GM19351 (cell line): ENCODE results near the gene GPRIN3.

Source experiments
- ATAC-seq: cut with Tn5 transposase; IDR thresholded peaks from one replicate; pipeline ENCODE4 v1.9.1; 2021; ENCODE audit warnings: mild to moderate bottlenecking, moderate library complexity; ENCODE audit not compliant: unreplicated experiment

Gene GPRIN3

GRCh38 chr4:89307446-89308160 is at the start of gene GPRIN3:
Gene GPRIN3, minus strand, starts transcription at chr4:89307800. Its CDS starts 57,690 bp downstream, at chr4:89250110.
- ATAC-seq, result peak; percentile 88

GRCh38 chr4:89357340-89357739 is 49.7 kb upstream of the GPRIN3 start:
- no peak for ATAC-seq

- ATAC-seq, result no peak
Observed at GRCh38 chr4:89356086-89356485, 48.5 kb upstream of the GPRIN3 start.

GRCh38 chr4:89353514-89353913 is 45.9 kb upstream of the GPRIN3 start:
- ATAC-seq, result no peak

GRCh38 chr4:89352541-89352940 is 44.9 kb upstream of the GPRIN3 start:
- no peak for ATAC-seq

GRCh38 chr4:89351201-89351600 is 43.6 kb upstream of the GPRIN3 start:
- no peak for ATAC-seq

DNA sequence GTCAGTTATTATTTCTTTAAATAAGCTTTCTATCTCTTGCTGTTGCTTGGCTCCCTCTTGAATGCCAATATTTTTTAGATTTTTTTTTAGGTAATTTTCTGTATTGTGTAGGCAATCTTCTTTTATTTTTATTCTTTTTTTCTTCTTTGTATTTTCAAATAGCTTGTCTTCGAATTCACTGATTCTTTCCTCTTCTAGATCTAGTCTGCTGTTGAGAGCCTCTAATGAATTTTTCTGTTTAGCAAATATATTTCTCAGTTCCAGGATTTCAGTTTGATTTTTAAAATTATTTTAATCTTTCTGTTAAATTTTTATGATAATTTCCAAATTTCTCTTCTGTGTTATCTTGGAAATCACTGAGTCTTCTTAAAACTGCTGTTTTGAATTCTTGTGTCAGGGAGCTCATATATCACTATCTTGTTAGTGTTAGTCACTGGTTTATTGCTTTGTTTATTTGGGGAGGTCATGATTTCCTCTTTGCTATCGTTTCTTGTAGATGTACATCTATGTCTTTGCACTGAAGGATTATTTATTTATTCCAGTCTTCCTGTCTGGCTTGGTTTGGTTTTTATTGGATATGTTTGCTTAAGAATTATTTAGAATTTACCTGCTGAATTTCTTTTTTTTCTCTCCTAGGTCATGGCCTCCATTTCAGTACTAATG is 39.9 kb upstream of the GPRIN3 start:
- ATAC-seq, result no peak

GRCh38 chr4:89344571-89344970 is 37.0 kb upstream of the GPRIN3 start:
- ATAC-seq, result no peak

- no peak for ATAC-seq
Observed at GRCh38 chr4:89338206-89338605, 30.6 kb upstream of the GPRIN3 start.

DNA sequence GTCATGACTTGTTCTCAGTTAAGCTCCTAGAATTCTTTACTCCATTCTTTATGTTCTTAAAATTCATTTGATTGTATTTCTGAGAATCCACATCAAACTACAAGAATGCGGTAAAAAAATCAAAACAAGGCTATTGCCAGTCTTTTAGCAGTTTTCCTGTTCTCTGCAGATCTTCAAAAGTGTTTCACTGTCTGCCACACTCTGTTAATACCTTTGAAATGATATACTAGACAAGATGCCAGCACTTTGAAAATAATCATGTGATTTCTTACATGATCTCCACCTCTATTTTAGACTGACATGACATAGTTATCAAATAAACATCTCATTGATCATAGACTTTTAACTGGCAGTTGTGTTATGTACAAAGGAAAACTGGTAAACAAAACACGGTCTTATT is 30.1 kb upstream of the GPRIN3 start:
- ATAC-seq, result no peak

GRCh38 chr4:89336818-89337420 is 29.3 kb upstream of the GPRIN3 start:
- no peak for ATAC-seq

DNA sequence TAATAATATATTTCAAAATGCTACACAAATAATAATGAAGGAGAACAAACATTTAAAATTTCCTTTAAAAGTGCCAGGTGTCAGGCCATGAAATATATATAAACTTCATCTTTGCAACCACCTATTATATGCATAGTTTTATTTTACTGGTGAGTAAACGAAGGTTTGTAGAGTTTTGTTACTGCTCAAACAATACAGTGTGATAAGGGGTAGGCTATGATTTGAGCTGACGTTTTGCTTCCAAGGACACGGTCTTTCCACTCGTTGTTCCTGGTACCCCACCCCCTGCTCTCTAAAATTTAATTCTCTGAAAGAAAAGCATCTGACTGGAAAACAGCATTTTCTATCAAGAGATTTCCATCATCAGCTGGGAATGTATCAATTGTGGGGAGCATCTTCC is 27.2 kb upstream of the GPRIN3 start:
- ATAC-seq, result no peak

GRCh38 chr4:89334311-89334710 is 26.7 kb upstream of the GPRIN3 start:
- ATAC-seq, result no peak

- ATAC-seq, result no peak
Observed at GRCh38 chr4:89331686-89332544, 24.3 kb upstream of the GPRIN3 start.

- ATAC-seq, result no peak
Observed at GRCh38 chr4:89331197-89331596, 23.6 kb upstream of the GPRIN3 start.

DNA sequence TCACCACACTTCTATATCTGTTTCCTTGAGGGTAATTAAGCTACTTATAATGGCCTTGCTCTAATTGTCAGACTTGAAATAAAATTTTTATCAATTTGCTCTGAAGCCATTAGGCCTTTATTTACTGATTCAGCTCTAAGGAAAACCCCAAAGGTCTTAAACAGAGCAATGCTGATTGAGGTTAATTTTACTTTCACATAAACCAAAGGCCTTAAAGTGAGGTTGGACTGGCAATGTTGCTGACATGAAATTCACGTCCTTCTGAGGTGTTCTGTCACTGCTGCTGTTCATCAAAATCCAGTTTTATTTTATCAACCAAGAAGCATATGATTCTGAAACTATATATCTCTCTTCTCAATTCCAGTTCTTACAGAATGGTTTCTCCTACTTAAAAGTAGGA is 21.7 kb upstream of the GPRIN3 start:
- no peak for ATAC-seq

DNA sequence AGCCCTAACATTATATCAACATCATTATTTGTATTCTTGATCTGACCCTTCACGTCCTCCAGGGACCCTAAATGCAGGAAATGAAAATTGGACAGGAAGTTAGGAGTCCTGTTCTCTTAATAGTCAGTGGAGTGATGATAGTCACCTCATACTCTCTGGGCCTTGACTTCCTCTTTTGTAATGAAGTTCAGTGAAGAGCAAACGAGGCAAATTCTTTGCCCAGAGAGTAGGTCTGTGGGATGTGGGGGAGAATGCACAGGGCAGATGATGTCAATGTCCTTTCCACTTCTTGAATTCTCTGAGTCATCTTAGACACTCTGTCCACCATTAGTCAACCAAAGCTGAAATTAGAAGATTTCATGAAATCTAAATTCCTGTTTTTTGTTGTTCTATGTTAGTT is 17.1 kb upstream of the GPRIN3 start:
- ATAC-seq, result peak; percentile 99

- ATAC-seq, result no peak
Observed at GRCh38 chr4:89322671-89323070, 15.1 kb upstream of the GPRIN3 start.

DNA sequence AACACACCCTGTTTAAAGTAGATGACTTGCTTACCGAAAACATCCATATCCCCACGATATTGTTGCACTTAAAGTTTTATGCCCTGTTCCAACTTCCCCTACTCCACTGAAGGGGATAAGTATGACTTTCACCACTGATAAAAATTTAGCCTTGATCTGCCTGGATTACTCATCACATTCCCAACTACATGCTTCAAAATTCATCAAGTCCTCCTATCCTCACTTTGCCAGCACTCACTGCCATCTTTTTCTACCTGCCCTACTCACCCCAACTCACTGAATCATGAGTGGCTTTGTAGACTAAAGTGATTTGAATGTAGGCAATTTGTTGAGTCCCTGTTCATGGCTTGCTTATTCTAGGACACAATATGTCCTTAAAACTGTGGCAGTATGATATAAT is 12.2 kb upstream of the GPRIN3 start:
- no peak for ATAC-seq

DNA sequence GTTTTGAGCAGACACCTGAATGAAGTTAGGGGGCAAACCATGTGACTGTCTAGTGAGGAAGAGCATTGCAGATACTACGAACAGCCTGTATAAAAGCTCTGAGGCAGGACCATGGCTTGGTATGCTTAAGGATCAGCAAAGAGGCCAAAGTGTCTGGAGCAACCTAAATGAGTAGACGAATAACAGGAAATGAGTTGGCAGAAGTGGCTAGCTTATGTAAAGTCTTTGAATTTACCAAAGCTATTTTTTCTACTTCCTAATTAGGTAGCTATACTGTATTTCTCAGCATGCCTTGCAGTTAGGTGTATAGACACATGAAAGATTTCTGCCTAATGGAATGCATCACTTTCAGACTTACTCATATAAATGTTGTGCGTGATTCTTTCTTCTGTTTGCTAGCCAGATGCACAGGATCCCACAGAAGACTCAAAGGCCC is 9.3 kb upstream of the GPRIN3 start:
- peak; percentile 55 for ATAC-seq

- no peak for ATAC-seq
Observed at GRCh38 chr4:89316211-89316610, 8.6 kb upstream of the GPRIN3 start.
